Spleen (tissue), 7 donors: ENCODE results near the gene ZBED5.

Experiments used
- CTCF ChIP-seq, 11 experiments: fragments of 200-600 bp in 7 of 11; fragments of 450-650 bp in 4 of 11; sonication (generic) in 4 of 11; IDR thresholded peaks in 8 of 11; conservative IDR thresholded peaks in 3 of 11; 1 replicate in 7 of 11; 2 replicates in 4 of 11; pipeline versions ENCODE4 v1.4.0 to v1.8.0; 2016 to 2021; ENCODE audit warnings: antibody characterized with exemption in 11 of 11, inconsistent platforms in 4 of 11, mild to moderate bottlenecking in 1 of 11
- POLR2A ChIP-seq, 3 donors: fragments of 450-650 bp; IDR thresholded peaks; one replicate each; pipeline ENCODE4 v1.5.1; 2017; ENCODE audit warnings: antibody characterized with exemption in 3 of 3, mild to moderate bottlenecking in 1 of 3
- POLR2AphosphoS5 ChIP-seq, 3 donors: sonication (generic); formaldehyde crosslinking; IDR thresholded peaks; one replicate each; pipeline ENCODE4 v1.5.1; 2017; ENCODE audit warnings: antibody characterized with exemption in 3 of 3
- donor health status: DM: no; HTN: no; CAD: no; lungs with moderate emphysema.
- donor health status: DM: no; HTN: no; CAD: no.
- donor health status: DM: no; HTN: no; CAD: no.

GRCh38 chr11:10887307-10887706, 29.5 kb upstream of the ZBED5 start:
- TF ChIP-seq CTCF (IDR thresholded peaks at IDR 0.05 in 8 of 11, conservative IDR thresholded peaks at IDR 0.05 in 3 of 11) (no peak), POLR2AphosphoS5 (IDR thresholded peaks at IDR 0.05) (no peak), POLR2A (IDR thresholded peaks at IDR 0.05) (no peak)
